ENCODE results near the gene NTM. TPM values are rescaled to one million over a fixed set of nuclear protein-coding genes. Genes with fewer than 3 reads are reported as not detected.

The NTM gene
- polyA plus RNA-seq, 1 donor (not counting 4 experiments of a cell fraction or from before 2014, with no cell fraction given), result 47.9 TPM

GRCh38 chr11:132057266-132057665 is 686.9 kb downstream of the NTM start:
- H3K4me3 ChIP-seq (ENCODE audit: control insufficient read depth in 2 of 3, extremely low read depth in 1 of 3, insufficient read depth in 2 of 3, low read depth in 1 of 3, low read length in 3 of 3), result no peak overlapping the region
- H2AFZ ChIP-seq (ENCODE audit: control insufficient read depth, low read length), result no peak overlapping the region
- FAIRE-seq (no peak), DNase-seq (ENCODE audit: low read depth, low spot score) (no peak)
- H3K4me1 ChIP-seq (ENCODE audit: control insufficient read depth, extremely low read depth, insufficient read depth, low read length), result peaks cover 46% of the 10 kb centered on the region
- no peaks in the 10 kb centered on the region for H4K20me1 ChIP-seq (ENCODE audit: control insufficient read depth, extremely low read depth, insufficient read depth, low read length)
- H3K79me2 ChIP-seq (ENCODE audit: control insufficient read depth, insufficient read depth, low read length), result peaks cover 14% of the 10 kb centered on the region
- no peak for TF ChIP-seq EZH2 (IDR thresholded peaks at IDR 0.05; ENCODE audit: low read length)
- TF ChIP-seq, protein P1, sequence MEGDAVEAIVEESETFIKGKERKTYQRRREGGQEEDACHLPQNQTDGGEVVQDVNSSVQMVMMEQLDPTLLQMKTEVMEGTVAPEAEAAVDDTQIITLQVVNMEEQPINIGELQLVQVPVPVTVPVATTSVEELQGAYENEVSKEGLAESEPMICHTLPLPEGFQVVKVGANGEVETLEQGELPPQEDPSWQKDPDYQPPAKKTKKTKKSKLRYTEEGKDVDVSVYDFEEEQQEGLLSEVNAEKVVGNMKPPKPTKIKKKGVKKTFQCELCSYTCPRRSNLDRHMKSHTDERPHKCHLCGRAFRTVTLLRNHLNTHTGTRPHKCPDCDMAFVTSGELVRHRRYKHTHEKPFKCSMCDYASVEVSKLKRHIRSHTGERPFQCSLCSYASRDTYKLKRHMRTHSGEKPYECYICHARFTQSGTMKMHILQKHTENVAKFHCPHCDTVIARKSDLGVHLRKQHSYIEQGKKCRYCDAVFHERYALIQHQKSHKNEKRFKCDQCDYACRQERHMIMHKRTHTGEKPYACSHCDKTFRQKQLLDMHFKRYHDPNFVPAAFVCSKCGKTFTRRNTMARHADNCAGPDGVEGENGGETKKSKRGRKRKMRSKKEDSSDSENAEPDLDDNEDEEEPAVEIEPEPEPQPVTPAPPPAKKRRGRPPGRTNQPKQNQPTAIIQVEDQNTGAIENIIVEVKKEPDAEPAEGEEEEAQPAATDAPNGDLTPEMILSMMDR (optimal IDR thresholded peaks at IDR 0.05 in 1 of 3, IDR thresholded peaks at IDR 0.05 in 1 of 3, conservative IDR thresholded peaks at IDR 0.05 in 1 of 3; ENCODE audit: extremely low read depth in 1 of 3, insufficient read depth in 2 of 3, low read length in 3 of 3), result no peak
- H3K9me1 ChIP-seq (ENCODE audit: control insufficient read depth, extremely low read depth, insufficient read depth, low read length), result no peaks in the 10 kb centered on the region
- H3K27ac ChIP-seq (ENCODE audit: control insufficient read depth, insufficient read depth, low read length), result no peak overlapping the region
- no peak overlapping the region for H3K4me2 ChIP-seq (ENCODE audit: control insufficient read depth, extremely low read depth, insufficient read depth, low read depth, low read length)
- no peaks in the 10 kb centered on the region for H3K9me3 ChIP-seq (ENCODE audit: control insufficient read depth, low read depth, low read length)
- no peak overlapping the region for H3K9ac ChIP-seq (ENCODE audit: control insufficient read depth, extremely low read depth, insufficient read depth, low read length)
- no peaks in the 10 kb centered on the region for H3K27me3 ChIP-seq (ENCODE audit: control insufficient read depth, extremely low read depth, insufficient read depth, low read length)
- H3K36me3 ChIP-seq (ENCODE audit: control insufficient read depth in 2 of 2, extremely low read depth in 1 of 2, insufficient read depth in 2 of 2, low read length in 2 of 2), result no peaks in the 10 kb centered on the region
- dilution Hi-C loops (cut with MboI; ENCODE audit: extremely low pct_ligation_motif_present, low sequenced_read_pairs), result no loop called here

DNA sequence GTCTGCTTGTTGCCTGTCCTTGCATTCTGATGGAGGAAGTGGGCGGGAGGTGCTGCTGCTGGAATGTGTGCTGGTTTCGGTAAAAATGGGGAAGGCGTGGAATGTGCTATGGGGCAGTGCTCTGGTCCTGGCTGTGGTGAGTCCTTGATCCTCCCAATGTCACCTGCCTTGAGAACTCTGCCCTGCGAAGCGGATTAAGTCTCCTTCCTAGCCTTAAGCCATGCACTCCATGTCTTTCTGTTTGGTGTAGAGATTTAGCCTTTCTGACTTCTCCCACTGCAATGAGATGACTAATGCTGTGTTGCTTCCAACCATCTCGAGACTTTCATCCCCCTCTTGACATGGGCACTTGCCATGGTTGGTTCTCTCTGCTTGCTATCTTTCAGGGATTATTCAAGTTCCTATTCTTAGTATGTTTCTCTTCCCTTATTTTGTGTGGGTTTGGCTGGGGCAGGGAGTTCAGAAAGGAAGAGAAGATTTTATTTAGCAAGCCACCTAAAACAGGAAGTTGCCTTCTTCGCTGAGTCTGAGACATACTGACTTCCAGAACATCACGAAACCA is 687.9 kb downstream of the NTM start:
- peak overlapping the region; percentile 38 for H3K4me2 ChIP-seq (ENCODE audit: control insufficient read depth, extremely low read depth, insufficient read depth, low read depth, low read length)
- H3K79me2 ChIP-seq (ENCODE audit: control insufficient read depth, insufficient read depth, low read length), result peaks cover 14% of the 10 kb centered on the region
- H3K4me1 ChIP-seq (ENCODE audit: control insufficient read depth, extremely low read depth, insufficient read depth, low read length), result peaks cover 43% of the 10 kb centered on the region
- H3K27ac ChIP-seq (ENCODE audit: control insufficient read depth, insufficient read depth, low read length), result peak overlapping the region; percentile 23
- H3K27me3 ChIP-seq (ENCODE audit: control insufficient read depth, extremely low read depth, insufficient read depth, low read length), result no peaks in the 10 kb centered on the region
- H3K9ac ChIP-seq (ENCODE audit: control insufficient read depth, extremely low read depth, insufficient read depth, low read length), result no peak overlapping the region
- no peak overlapping the region for H3K4me3 ChIP-seq (ENCODE audit: control insufficient read depth in 2 of 3, extremely low read depth in 1 of 3, insufficient read depth in 2 of 3, low read depth in 1 of 3, low read length in 3 of 3)
- H3K36me3 ChIP-seq (ENCODE audit: control insufficient read depth in 2 of 2, extremely low read depth in 1 of 2, insufficient read depth in 2 of 2, low read length in 2 of 2), result no peaks in the 10 kb centered on the region
- no peaks in the 10 kb centered on the region for H3K9me3 ChIP-seq (ENCODE audit: control insufficient read depth, low read depth, low read length)
- no peak overlapping the region for H2AFZ ChIP-seq (ENCODE audit: control insufficient read depth, low read length)
- TF ChIP-seq EZH2 (IDR thresholded peaks at IDR 0.05; ENCODE audit: low read length), result no peak
- TF ChIP-seq, protein P1 (optimal IDR thresholded peaks at IDR 0.05 in 1 of 3, IDR thresholded peaks at IDR 0.05 in 1 of 3, conservative IDR thresholded peaks at IDR 0.05 in 1 of 3; ENCODE audit: extremely low read depth in 1 of 3, insufficient read depth in 2 of 3, low read length in 3 of 3), result no peak
- DNase-seq (ENCODE audit: low read depth, low spot score) (no peak), FAIRE-seq (peak; percentile 71)
- dilution Hi-C loops (cut with MboI; ENCODE audit: extremely low pct_ligation_motif_present, low sequenced_read_pairs), result no loop called here
- H3K9me1 ChIP-seq (ENCODE audit: control insufficient read depth, extremely low read depth, insufficient read depth, low read length), result no peaks in the 10 kb centered on the region
- H4K20me1 ChIP-seq (ENCODE audit: control insufficient read depth, extremely low read depth, insufficient read depth, low read length), result no peaks in the 10 kb centered on the region
